Osteocyte (in vitro differentiated cells): ENCODE data around the gene TMEM198. TPM values are rescaled to one million over a fixed set of nuclear protein-coding genes. Genes with fewer than 3 reads are reported as not detected.
A peak's percentile ranks its signal among the peaks of the same experiment; 100 is the strongest.

ENCODE experiments used
- DNase-seq: peaks from one replicate; pipeline ENCODE4 v3.0.0; 2021; ENCODE audit warnings: mixed read lengths; ENCODE audit not compliant: unreplicated experiment; ENCODE audit errors: extremely low spot score
- H3K27ac Mint-ChIP-seq: one replicate; pipeline ENCODE4 v1.8.0; 2021; ENCODE audit warnings: mild to moderate bottlenecking, mixed read lengths; ENCODE audit not compliant: unreplicated experiment
- H3K27me3 Mint-ChIP-seq: one replicate; pipeline ENCODE4 v1.8.0; 2021; ENCODE audit warnings: mixed read lengths; ENCODE audit not compliant: unreplicated experiment
- H3K36me3 Mint-ChIP-seq: one replicate; pipeline ENCODE4 v1.8.0; 2021; ENCODE audit warnings: mixed read lengths; ENCODE audit not compliant: unreplicated experiment
- H3K4me1 Mint-ChIP-seq: one replicate; pipeline ENCODE4 v1.8.0; 2021; ENCODE audit warnings: mixed read lengths; ENCODE audit not compliant: unreplicated experiment
- H3K4me3 Mint-ChIP-seq: one replicate; pipeline ENCODE4 v1.8.0; 2021; ENCODE audit warnings: mild to moderate bottlenecking, moderate library complexity, mixed read lengths; ENCODE audit not compliant: unreplicated experiment
- H3K9me3 Mint-ChIP-seq: one replicate; pipeline ENCODE4 v1.8.0; 2021; ENCODE audit warnings: mixed read lengths; ENCODE audit not compliant: unreplicated experiment
- CTCF ChIP-seq: fragments of 200-600 bp; sonication (generic); IDR thresholded peaks from 2 replicates; pipeline ENCODE4 v1.5.0; 2021; ENCODE audit warnings: antibody characterized with exemption, mild to moderate bottlenecking, moderate library complexity
- long read RNA-seq: library from polyadenylated mRNA; unstranded; transcript quantifications from one replicate; pipeline ENCODE4 v2.0.0, GENCODE V29; 2021
- total RNA-seq: library from RNA; stranded (reverse); gene quantifications from 2 replicates; pipeline ENCODE4 v1.2.1, GENCODE V29; 2021

Gene TMEM198
- total RNA-seq = 5.3 and 6.7 TPM in 2 replicates
- long read RNA-seq, partial matches to known transcripts = 0 of 1 reads
- long read RNA-seq, other reads (novel, unspliced or antisense) = 1 of 1 reads

- DNase-seq = peak; percentile 99
- Mint-ChIP-seq H3K9me3 (no peaks in the 10 kb centered on the region), H3K4me3 (peak within 1 kb of the TSS; percentile 85), H3K27me3 (no peaks in the 10 kb centered on the region), H3K4me1 (peaks cover 29% of the 10 kb centered on the region), H3K27ac (peak within 1 kb of the TSS; percentile 90), H3K36me3 (peaks cover 17% of the 10 kb centered on the region)
- no peak for TF ChIP-seq CTCF
Measured at GRCh38 chr2:219543596-219544358, at the start of gene TMEM198, which contains the start of gene CHPF. Gene TMEM198 (plus strand): TSS chr2:219544028. CDS start chr2:219544728, 700 bp downstream. Gene CHPF (minus strand): TSS chr2:219543809. CDS start chr2:219543538, 271 bp downstream.

GRCh38 chr2:219494952-219495530, 48.8 kb upstream of the TMEM198 start:
- no peak overlapping the region for H3K27ac Mint-ChIP-seq
- H3K9me3 Mint-ChIP-seq = no peaks in the 10 kb centered on the region
- no peak for TF ChIP-seq CTCF

GRCh38 chr2:219495531-219496122, 48.2 kb upstream of the TMEM198 start:
- no peaks in the 10 kb centered on the region for H3K36me3 Mint-ChIP-seq
- no peaks in the 10 kb centered on the region for H3K27me3 Mint-ChIP-seq
- H3K27ac Mint-ChIP-seq = no peak overlapping the region
- peaks cover 25% of the 10 kb centered on the region for H3K4me1 Mint-ChIP-seq
- H3K4me3 Mint-ChIP-seq = no peak overlapping the region
- peak; percentile 62 for TF ChIP-seq CTCF
- no peak for DNase-seq
- H3K9me3 Mint-ChIP-seq = no peaks in the 10 kb centered on the region

More at GRCh38 chr2:219494952-219495530, 48.8 kb upstream of the TMEM198 start:
- H3K4me1 Mint-ChIP-seq = peaks cover 19% of the 10 kb centered on the region
- DNase-seq = no peak
- no peaks in the 10 kb centered on the region for H3K36me3 Mint-ChIP-seq
- H3K27me3 Mint-ChIP-seq = no peaks in the 10 kb centered on the region
- no peak overlapping the region for H3K4me3 Mint-ChIP-seq

GRCh38 chr2:219496247-219496824, 47.5 kb upstream of the TMEM198 start:
- Mint-ChIP-seq H3K9me3 (no peaks in the 10 kb centered on the region), H3K4me3 (no peak overlapping the region), H3K36me3 (no peaks in the 10 kb centered on the region), H3K27me3 (no peaks in the 10 kb centered on the region), H3K4me1 (peaks cover 25% of the 10 kb centered on the region), H3K27ac (no peak overlapping the region)
- no peak for TF ChIP-seq CTCF
- no peak for DNase-seq
